HCT116 (cell line): ENCODE measurements around the gene TMEM119. TPM values are rescaled to one million over a fixed set of nuclear protein-coding genes. Genes with fewer than 3 reads are reported as not detected.

Experiments used
- ATAC-seq: fragments of 200-7000 bp; cut with Tn5 transposase; 2 replicates; pipeline ENCODE4 v1.9.1; 2020; ENCODE audit warnings: mild to moderate bottlenecking, moderate library complexity
- BruUV-seq: library from RNA; stranded (reverse); fragments of 400-500 nt; replicated peaks from 2 replicates; lab custom pipeline; 2021; lab: Mats Ljungman, UMichigan
- CTCF ChIA-PET: fragments of 300-600 bp; sonication (Branson Sonifier 250); formaldehyde crosslinking; loops from one replicate; lab custom pipeline; 2021; ENCODE audit warnings: antibody characterized with exemption; lab: Charles Lee
- POLR2A ChIA-PET: fragments of 300-600, 350-600 bp; sonication (Branson Sonifier 250); formaldehyde crosslinking; loops from one replicate; lab custom pipeline; 2021; ENCODE audit warnings: antibody characterized with exemption; lab: Charles Lee
- RAD21 ChIA-PET, 2 experiments: fragments of 300-600 bp; sonication (Branson Sonifier 250); formaldehyde crosslinking; loops; one replicate each; lab custom pipeline; 2023; ENCODE audit warnings: low total read pairs in 2 of 2; ENCODE audit not compliant: uncharacterized antibody in 2 of 2, unreplicated experiment in 2 of 2, low non-redundant PET in 1 of 2; lab: Charles Lee
- DNase-seq: peaks from one replicate; pipeline ENCODE4 v3.0.0-alpha.2; 2010; ENCODE audit warnings: low read depth, low spot score
- H2AFZ ChIP-seq: fragments of 200-600 bp; shearing (Covaris generic), sonication (generic); 2 replicates; pipeline ENCODE4 v1.6.1; 2017; ENCODE audit warnings: low read depth, mixed run types, mixed read lengths, antibody characterized with exemption, low read length; ENCODE audit not compliant: poor library complexity, severe bottlenecking
- H3K27ac ChIP-seq: 2 replicates; pipeline ENCODE4 v1.5.1; 2012; ENCODE audit warnings: low read depth, low read length
- H3K27me3 ChIP-seq: fragments of 200-600 bp; sonication (generic); 2 replicates; pipeline ENCODE4 v1.6.1; 2016; ENCODE audit warnings: mixed run types, low read length, mixed read lengths; ENCODE audit not compliant: insufficient read depth
- H3K36me3 ChIP-seq, 2 experiments: fragments of 200-500 bp in 1 of 2; fragments of 200-600 bp in 1 of 2; sonication (Bioruptor generic) in 1 of 2; sonication (generic) in 1 of 2; 2 replicates each; pipeline versions ENCODE4 v1.5.1 to v1.6.1; 2014 to 2016; ENCODE audit warnings: low read length in 2 of 2, inconsistent platforms in 1 of 2, mixed read lengths in 1 of 2, mixed run types in 1 of 2; ENCODE audit not compliant: insufficient read depth in 2 of 2, control insufficient read depth in 1 of 2
- H3K4me1 ChIP-seq, 2 experiments: fragments of 200-600 bp in 1 of 2; sonication (generic) in 1 of 2; 2 replicates each; pipeline versions ENCODE4 v1.5.1 to v1.6.1; 2012 to 2017; ENCODE audit warnings: low read length in 2 of 2, inconsistent platforms in 1 of 2, mild to moderate bottlenecking in 1 of 2, mixed read lengths in 1 of 2, mixed run types in 1 of 2, moderate library complexity in 1 of 2; ENCODE audit not compliant: insufficient read depth in 2 of 2, control insufficient read depth in 1 of 2
- H3K4me2 ChIP-seq: fragments of 200-600 bp; sonication (generic); 2 replicates; pipeline ENCODE4 v1.6.1; 2017; ENCODE audit warnings: mixed run types, low read length, mixed read lengths
- H3K4me3 ChIP-seq, 2 experiments: fragments of 200-600 bp in 1 of 2; sonication (generic) in 1 of 2; replicated peaks in 1 of 2; 2 replicates each; pipeline ENCODE4 v1.5.1; 2011 to 2016; ENCODE audit warnings: low read length in 2 of 2, control low read depth in 1 of 2, low read depth in 1 of 2, mild to moderate bottlenecking in 1 of 2, mixed read lengths in 1 of 2, mixed run types in 1 of 2
- H3K79me2 ChIP-seq: fragments of 200-600 bp; sonication (generic); 2 replicates; pipeline ENCODE4 v1.6.1; 2017; ENCODE audit warnings: mild to moderate bottlenecking, mixed run types, low read length, moderate library complexity, mixed read lengths; ENCODE audit not compliant: insufficient read depth
- H3K9ac ChIP-seq: fragments of 200-600 bp; sonication (generic); 2 replicates; pipeline ENCODE4 v1.6.1; 2016; ENCODE audit warnings: low read length, mixed read lengths
- H3K9me2 ChIP-seq: fragments of 200-600 bp; sonication (generic), shearing (Covaris generic); 2 replicates; pipeline ENCODE4 v1.6.1; 2017; ENCODE audit warnings: mixed run types, mild to moderate bottlenecking, moderate library complexity; ENCODE audit not compliant: insufficient read depth
- H3K9me3 ChIP-seq, 2 experiments: fragments of 200-500 bp in 1 of 2; fragments of 200-600 bp in 1 of 2; sonication (Bioruptor generic) in 1 of 2; sonication (generic) in 1 of 2; 2 replicates each; pipeline ENCODE4 v1.6.1; 2014 to 2017; ENCODE audit warnings: low read length in 2 of 2, mixed read lengths in 2 of 2, inconsistent platforms in 1 of 2, low read depth in 1 of 2, mild to moderate bottlenecking in 1 of 2, mixed run types in 1 of 2, moderate library complexity in 1 of 2; ENCODE audit not compliant: control insufficient read depth in 1 of 2, insufficient read depth in 1 of 2
- H4K20me1 ChIP-seq: fragments of 200-600 bp; sonication (generic), shearing (Covaris generic); 2 replicates; pipeline ENCODE4 v1.6.1; 2017; ENCODE audit warnings: mixed run types, mild to moderate bottlenecking, moderate library complexity; ENCODE audit not compliant: insufficient read depth
- CBX3 ChIP-seq: IDR thresholded peaks from 2 replicates; pipeline ENCODE4 v1.6.1; 2012; ENCODE audit warnings: low read depth
- EGR1 ChIP-seq: IDR thresholded peaks from 2 replicates; pipeline ENCODE4 v1.6.1; 2012; ENCODE audit warnings: low read depth
- ELF1 ChIP-seq: IDR thresholded peaks from 2 replicates; pipeline ENCODE4 v1.6.1; 2012; ENCODE audit warnings: low read depth, borderline replicate concordance
- EZH2 ChIP-seq: fragments of 200-600 bp; sonication (generic); IDR thresholded peaks from 2 replicates; pipeline ENCODE4 v1.6.1; 2017; ENCODE audit warnings: antibody characterized with exemption, mixed run types
- EZH2phosphoT487 ChIP-seq: fragments of 200-600 bp; IDR thresholded peaks from 2 replicates; pipeline ENCODE4 v1.6.1; 2018; ENCODE audit warnings: antibody characterized with exemption, borderline replicate concordance
- FOSL1 ChIP-seq: IDR thresholded peaks from 2 replicates; pipeline ENCODE4 v1.6.1; 2012; ENCODE audit warnings: low read depth
- POLR2A ChIP-seq: IDR thresholded peaks from 2 replicates; pipeline ENCODE4 v1.7.0; 2011; ENCODE audit warnings: borderline replicate concordance; ENCODE audit not compliant: insufficient read depth, insufficient read length; ENCODE audit errors: extremely low read depth
- POLR2AphosphoS5 ChIP-seq: IDR thresholded peaks from 2 replicates; pipeline ENCODE4 v1.6.1; 2011; ENCODE audit warnings: mild to moderate bottlenecking, low read depth, low read length, moderate library complexity
- RAD21 ChIP-seq: IDR thresholded peaks from 2 replicates; pipeline ENCODE4 v1.6.1; 2012; ENCODE audit warnings: low read depth, mild to moderate bottlenecking
- SP1 ChIP-seq: IDR thresholded peaks from 2 replicates; pipeline ENCODE4 v1.6.1; 2012; ENCODE audit warnings: low read depth
- ZFX ChIP-seq: fragments of 450-650 bp; IDR thresholded peaks from 2 replicates; pipeline ENCODE4 v1.6.1; 2017
- intact Hi-C: fragments of 100-400 bp; cut with micrococcal nuclease; formaldehyde crosslinking; loops from 2 replicates; pipeline ENCODE4 v1.10.0; 2022
- total RNA-seq: library from RNA; stranded (reverse); gene quantifications from one replicate; pipeline ENCODE4 v1.2.1, GENCODE V29; 2021; ENCODE audit not compliant: unreplicated experiment
- TF ChIP-seq, protein P1 (sequence below): IDR thresholded peaks from 2 replicates; pipeline ENCODE4 v1.6.1; 2012
- TF ChIP-seq, protein P2 (sequence below): IDR thresholded peaks from 2 replicates; pipeline ENCODE4 v1.6.1; 2011; ENCODE audit warnings: mild to moderate bottlenecking, low read length, moderate library complexity; ENCODE audit not compliant: insufficient replicate concordance; ENCODE audit errors: extremely low read depth
- TF ChIP-seq, protein P3 (sequence below), 3 experiments: fragments of 200-600 bp in 1 of 3; sonication (generic) in 1 of 3; IDR thresholded peaks in 2 of 3; conservative IDR thresholded peaks in 1 of 3; 2 replicates each; pipeline ENCODE4 v1.5.1; 2012 to 2017; ENCODE audit warnings: low read depth in 2 of 3, low read length in 2 of 3, antibody characterized with exemption in 1 of 3, borderline replicate concordance in 1 of 3, control low read depth in 1 of 3, mild to moderate bottlenecking in 1 of 3, mixed read lengths in 1 of 3, mixed run types in 1 of 3, moderate library complexity in 1 of 3; ENCODE audit not compliant: insufficient read depth in 1 of 3

The TMEM119 gene
- total RNA-seq, 1 experiment from 2014 or later: not detected

DNA sequence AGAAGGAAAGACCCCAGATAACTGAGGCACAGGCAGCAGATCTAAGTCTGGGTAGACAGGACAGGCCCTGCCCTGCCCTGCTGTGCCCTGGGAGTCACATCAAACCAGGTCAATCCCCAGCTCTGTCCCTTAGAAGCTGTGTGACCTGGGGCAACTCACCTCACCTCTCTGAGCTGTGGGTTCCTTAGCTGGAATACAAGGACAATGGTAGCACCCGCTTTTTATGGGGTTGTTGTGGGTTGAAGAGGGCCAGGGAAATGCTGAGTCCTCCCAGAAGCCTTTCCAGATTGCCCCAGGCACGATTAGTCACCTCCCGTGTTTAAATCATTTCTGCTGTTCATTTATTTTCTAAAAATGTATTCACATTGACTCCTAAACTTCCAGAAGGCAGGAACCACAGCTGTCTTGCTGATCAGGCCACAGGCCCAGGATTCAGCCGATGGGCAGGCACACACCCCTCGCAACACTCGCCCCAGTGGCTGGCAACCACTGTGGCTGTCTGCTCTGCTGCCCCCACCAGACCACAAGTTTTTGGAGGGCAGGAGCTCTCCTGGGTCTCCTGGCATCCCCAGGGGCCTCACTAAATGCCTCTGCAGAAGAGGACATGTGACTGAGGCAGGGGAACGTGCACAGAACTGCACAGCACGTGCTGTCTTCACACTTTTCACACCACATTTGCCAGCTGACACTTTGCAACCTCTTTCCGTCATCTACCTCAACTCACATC lies 32.8 kb upstream of the TMEM119 start:
- Histone ChIP-seq H2AFZ (no peak overlapping the region), H3K36me3 (no peaks in the 10 kb centered on the region), H3K9me2 (no peaks in the 10 kb centered on the region), H4K20me1 (no peaks in the 10 kb centered on the region), H3K4me1 (peaks cover 33% of the 10 kb centered on the region in 2 experiments), H3K9ac (no peak overlapping the region), H3K9me3 (no peaks in the 10 kb centered on the region), H3K27ac (peak overlapping the region; percentile 30; the same call in 1 of the 2 replicates), H3K79me2 (no peaks in the 10 kb centered on the region), H3K4me3 (no peak overlapping the region), H3K4me2 (peak overlapping the region; percentile 41), H3K27me3 (no peaks in the 10 kb centered on the region)
- ATAC-seq (peak; percentile 41), DNase-seq (no peak)
- CTCF ChIA-PET: no interaction called here
- RAD21 ChIA-PET: no interaction called here
- intact Hi-C loops: no loop called here
- 0 out of 2 replicates have a peak, but pooled peaks have one; percentile 38 for TF ChIP-seq CBX3
- no peak for TF ChIP-seq EZH2
- no TSS peak for BruUV-seq
- POLR2A ChIA-PET: no interaction called here

DNA sequence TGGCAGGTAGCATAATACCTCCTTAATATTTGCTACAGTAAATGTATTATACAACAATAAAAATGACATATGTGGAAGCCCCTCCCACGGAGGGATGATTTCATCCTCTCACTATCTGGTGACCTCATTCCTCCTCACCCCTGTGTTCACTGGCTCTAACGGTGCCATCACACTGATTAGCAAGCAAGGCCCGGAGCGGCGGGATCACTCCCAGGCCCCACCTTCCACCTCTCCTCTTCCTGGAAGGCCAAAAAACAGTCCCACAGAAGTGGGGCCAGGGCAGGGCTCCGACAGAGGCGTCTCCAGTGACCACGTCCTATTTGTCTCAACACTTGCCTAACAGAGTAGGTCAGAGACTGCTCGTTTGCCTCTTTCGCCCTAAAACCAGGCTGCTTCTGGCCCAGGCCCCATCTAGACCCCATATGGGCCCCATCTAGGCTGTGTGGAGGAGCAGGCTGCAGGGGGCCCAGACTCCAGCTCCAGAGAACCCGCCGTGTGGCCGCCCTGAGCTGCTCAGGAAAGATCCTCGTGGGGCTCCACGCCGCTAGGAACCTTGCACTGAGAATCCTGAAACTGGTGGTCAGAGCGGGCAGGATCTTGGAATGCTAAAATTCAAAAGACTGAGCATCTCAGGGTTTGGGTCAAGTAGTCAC lies 32.1 kb upstream of the TMEM119 start:
- TF ChIP-seq, protein P1, sequence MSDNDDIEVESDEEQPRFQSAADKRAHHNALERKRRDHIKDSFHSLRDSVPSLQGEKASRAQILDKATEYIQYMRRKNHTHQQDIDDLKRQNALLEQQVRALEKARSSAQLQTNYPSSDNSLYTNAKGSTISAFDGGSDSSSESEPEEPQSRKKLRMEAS: no peak
- TF ChIP-seq POLR2A (no peak), ELF1 (no peak), EZH2phosphoT487 (no peak), FOSL1 (no peak), RAD21 (no peak), SP1 (no peak), POLR2AphosphoS5 (no peak), EGR1 (no peak), ZFX (no peak)
- TF ChIP-seq, protein P2, sequence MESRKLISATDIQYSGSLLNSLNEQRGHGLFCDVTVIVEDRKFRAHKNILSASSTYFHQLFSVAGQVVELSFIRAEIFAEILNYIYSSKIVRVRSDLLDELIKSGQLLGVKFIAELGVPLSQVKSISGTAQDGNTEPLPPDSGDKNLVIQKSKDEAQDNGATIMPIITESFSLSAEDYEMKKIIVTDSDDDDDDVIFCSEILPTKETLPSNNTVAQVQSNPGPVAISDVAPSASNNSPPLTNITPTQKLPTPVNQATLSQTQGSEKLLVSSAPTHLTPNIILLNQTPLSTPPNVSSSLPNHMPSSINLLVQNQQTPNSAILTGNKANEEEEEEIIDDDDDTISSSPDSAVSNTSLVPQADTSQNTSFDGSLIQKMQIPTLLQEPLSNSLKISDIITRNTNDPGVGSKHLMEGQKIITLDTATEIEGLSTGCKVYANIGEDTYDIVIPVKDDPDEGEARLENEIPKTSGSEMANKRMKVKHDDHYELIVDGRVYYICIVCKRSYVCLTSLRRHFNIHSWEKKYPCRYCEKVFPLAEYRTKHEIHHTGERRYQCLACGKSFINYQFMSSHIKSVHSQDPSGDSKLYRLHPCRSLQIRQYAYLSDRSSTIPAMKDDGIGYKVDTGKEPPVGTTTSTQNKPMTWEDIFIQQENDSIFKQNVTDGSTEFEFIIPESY: no peak
- TF ChIP-seq, protein P3, sequence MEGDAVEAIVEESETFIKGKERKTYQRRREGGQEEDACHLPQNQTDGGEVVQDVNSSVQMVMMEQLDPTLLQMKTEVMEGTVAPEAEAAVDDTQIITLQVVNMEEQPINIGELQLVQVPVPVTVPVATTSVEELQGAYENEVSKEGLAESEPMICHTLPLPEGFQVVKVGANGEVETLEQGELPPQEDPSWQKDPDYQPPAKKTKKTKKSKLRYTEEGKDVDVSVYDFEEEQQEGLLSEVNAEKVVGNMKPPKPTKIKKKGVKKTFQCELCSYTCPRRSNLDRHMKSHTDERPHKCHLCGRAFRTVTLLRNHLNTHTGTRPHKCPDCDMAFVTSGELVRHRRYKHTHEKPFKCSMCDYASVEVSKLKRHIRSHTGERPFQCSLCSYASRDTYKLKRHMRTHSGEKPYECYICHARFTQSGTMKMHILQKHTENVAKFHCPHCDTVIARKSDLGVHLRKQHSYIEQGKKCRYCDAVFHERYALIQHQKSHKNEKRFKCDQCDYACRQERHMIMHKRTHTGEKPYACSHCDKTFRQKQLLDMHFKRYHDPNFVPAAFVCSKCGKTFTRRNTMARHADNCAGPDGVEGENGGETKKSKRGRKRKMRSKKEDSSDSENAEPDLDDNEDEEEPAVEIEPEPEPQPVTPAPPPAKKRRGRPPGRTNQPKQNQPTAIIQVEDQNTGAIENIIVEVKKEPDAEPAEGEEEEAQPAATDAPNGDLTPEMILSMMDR (IDR thresholded peaks at IDR 0.05 in 2 of 3, conservative IDR thresholded peaks at IDR 0.05 in 1 of 3; ENCODE audit: borderline replicate concordance in 1 of 3, insufficient read depth in 1 of 3, low read depth in 2 of 3, low read length in 2 of 3): no peak
- no peaks in the 10 kb centered on the region for H3K27me3 ChIP-seq
- CTCF ChIA-PET: no interaction called here
- H2AFZ ChIP-seq: no peak overlapping the region
- H3K79me2 ChIP-seq: no peaks in the 10 kb centered on the region
- intact Hi-C loops: no loop called here
- no peaks in the 10 kb centered on the region for H3K9me3 ChIP-seq
- no TSS peak for BruUV-seq
- H3K9ac ChIP-seq: no peak overlapping the region
- no peak overlapping the region for H3K4me3 ChIP-seq
- H3K9me2 ChIP-seq: no peaks in the 10 kb centered on the region
- DNase-seq (no peak), ATAC-seq (0 out of 2 replicates have a peak, but pooled peaks have one; percentile 13)
- RAD21 ChIA-PET: no interaction called here
- peaks cover 33% of the 10 kb centered on the region in 2 experiments for H3K4me1 ChIP-seq
- no peaks in the 10 kb centered on the region for H3K36me3 ChIP-seq
- POLR2A ChIA-PET: interaction anchor here (0.6 kb wide), 1 partner anchor 10 kb away, joined by 3 read pairs; no protein-coding TSS in a partner anchor
- H3K4me2 ChIP-seq: peak overlapping the region; percentile 41; the same call in 1 of the 2 replicates
- H3K27ac ChIP-seq: no peak overlapping the region
- H4K20me1 ChIP-seq: no peaks in the 10 kb centered on the region
